ENCODE data around the gene PARP8.
"Not testable (repeated sequence)": the region's sequence is repeated elsewhere in the genome, so short reads cannot be mapped to it uniquely, and the experiment has no call there.

The PARP8 gene

GRCh38 chr5:50663636-50664035 is 2.8 kb upstream of the PARP8 start:
- Histone ChIP-seq H3K4me1 (ENCODE audit: control insufficient read depth in 1 of 2, insufficient read depth in 1 of 2, low read depth in 1 of 2, low read length in 1 of 2) (peaks cover 27 to 31% of the 10 kb centered on the region in 2 experiments), H3K36me3 (no peaks in the 10 kb centered on the region), H3K27ac (peak overlapping the region; percentile 96), H3K9me3 (no peaks in the 10 kb centered on the region), H3K4me3 (ENCODE audit: low read depth in 1 of 2, low read length in 1 of 2) (no peak overlapping the region), H3K27me3 (no peaks in the 10 kb centered on the region)
- TF ChIP-seq CTCF (IDR thresholded peaks at IDR 0.05), result no peak

- no peaks in the 10 kb centered on the region for H3K9me3 ChIP-seq
- H3K27ac ChIP-seq, result peak overlapping the region; percentile 96
- H3K4me3 ChIP-seq (ENCODE audit: low read depth in 1 of 2, low read length in 1 of 2), result peak overlapping the region; percentile 1 to 88
- H3K27me3 ChIP-seq, result no peaks in the 10 kb centered on the region
- H3K4me1 ChIP-seq (ENCODE audit: control insufficient read depth in 1 of 2, insufficient read depth in 1 of 2, low read depth in 1 of 2, low read length in 1 of 2), result peaks cover 40 to 44% of the 10 kb centered on the region in 2 experiments
- no peaks in the 10 kb centered on the region for H3K36me3 ChIP-seq
- no peak for TF ChIP-seq CTCF (IDR thresholded peaks at IDR 0.05)
These were observed 1.3 kb upstream of the PARP8 start for GRCh38 chr5:50665091-50665490.

GRCh38 chr5:50665761-50666202 is 655 bp upstream of the PARP8 start:
- H3K9me3 ChIP-seq, H3K36me3 ChIP-seq, H3K27me3 ChIP-seq: not testable (repeated sequence)
- Histone ChIP-seq H3K4me3 (ENCODE audit: low read depth in 1 of 2, low read length in 1 of 2) (peak overlapping the region; percentile 78 to 88), H3K27ac (peak overlapping the region; percentile 96), H3K4me1 (ENCODE audit: control insufficient read depth in 1 of 2, insufficient read depth in 1 of 2, low read depth in 1 of 2, low read length in 1 of 2) (peaks cover 46 to 51% of the 10 kb centered on the region in 2 experiments)

GRCh38 chr5:50667023-50667652 is 701 bp downstream of the PARP8 start:
- peaks cover 57 to 64% of the 10 kb centered on the region in 2 experiments for H3K4me1 ChIP-seq (ENCODE audit: control insufficient read depth in 1 of 2, insufficient read depth in 1 of 2, low read depth in 1 of 2, low read length in 1 of 2)
- H3K9me3 ChIP-seq, result no peaks in the 10 kb centered on the region
- TF ChIP-seq CTCF (IDR thresholded peaks at IDR 0.05), result no peak
- no peaks in the 10 kb centered on the region for H3K36me3 ChIP-seq
- H3K4me3 ChIP-seq (ENCODE audit: low read depth in 1 of 2, low read length in 1 of 2), result peak overlapping the region; percentile 78 to 88
- H3K27me3 ChIP-seq, result no peaks in the 10 kb centered on the region
- H3K27ac ChIP-seq, result peak overlapping the region; percentile 96

- H3K36me3 ChIP-seq, result no peaks in the 10 kb centered on the region
- H3K9me3 ChIP-seq, result no peaks in the 10 kb centered on the region
- peak; percentile 13 for TF ChIP-seq CTCF (IDR thresholded peaks at IDR 0.05)
- peak overlapping the region; percentile 78 to 88 for H3K4me3 ChIP-seq (ENCODE audit: low read depth in 1 of 2, low read length in 1 of 2)
- peak overlapping the region; percentile 96 for H3K27ac ChIP-seq
- peaks cover 65 to 71% of the 10 kb centered on the region in 2 experiments for H3K4me1 ChIP-seq (ENCODE audit: control insufficient read depth in 1 of 2, insufficient read depth in 1 of 2, low read depth in 1 of 2, low read length in 1 of 2)
- H3K27me3 ChIP-seq, result no peaks in the 10 kb centered on the region
These were observed 1.5 kb downstream of the PARP8 start for GRCh38 chr5:50667653-50668595.

GRCh38 chr5:50668636-50669035 is 2.2 kb downstream of the PARP8 start:
- H3K36me3 ChIP-seq, result not testable (repeated sequence)
- H3K4me3 ChIP-seq (ENCODE audit: low read depth in 1 of 2, low read length in 1 of 2), result peak overlapping the region; percentile 78 to 88

More at GRCh38 chr5:50668636-50669035, 2.2 kb downstream of the PARP8 start:
- not testable (repeated sequence) for H3K27me3 ChIP-seq, H3K9me3 ChIP-seq
- peaks cover 70 to 74% of the 10 kb centered on the region in 2 experiments for H3K4me1 ChIP-seq (ENCODE audit: control insufficient read depth in 1 of 2, insufficient read depth in 1 of 2, low read depth in 1 of 2, low read length in 1 of 2)
- H3K27ac ChIP-seq, result peak overlapping the region; percentile 96

All from neutrophil (primary cell).